Stromal cell of bone marrow (primary cell): ENCODE measurements around the gene LTC4S.

ENCODE experiments used
- DNase-seq: peaks from one replicate; pipeline ENCODE4 v3.0.0-alpha.2; 2012; ENCODE audit warnings: low read depth

The LTC4S gene

GRCh38 chr5:179795863-179796833 lies 2.4 kb downstream of the LTC4S start:
- peak; percentile 54 for DNase-seq

DNA sequence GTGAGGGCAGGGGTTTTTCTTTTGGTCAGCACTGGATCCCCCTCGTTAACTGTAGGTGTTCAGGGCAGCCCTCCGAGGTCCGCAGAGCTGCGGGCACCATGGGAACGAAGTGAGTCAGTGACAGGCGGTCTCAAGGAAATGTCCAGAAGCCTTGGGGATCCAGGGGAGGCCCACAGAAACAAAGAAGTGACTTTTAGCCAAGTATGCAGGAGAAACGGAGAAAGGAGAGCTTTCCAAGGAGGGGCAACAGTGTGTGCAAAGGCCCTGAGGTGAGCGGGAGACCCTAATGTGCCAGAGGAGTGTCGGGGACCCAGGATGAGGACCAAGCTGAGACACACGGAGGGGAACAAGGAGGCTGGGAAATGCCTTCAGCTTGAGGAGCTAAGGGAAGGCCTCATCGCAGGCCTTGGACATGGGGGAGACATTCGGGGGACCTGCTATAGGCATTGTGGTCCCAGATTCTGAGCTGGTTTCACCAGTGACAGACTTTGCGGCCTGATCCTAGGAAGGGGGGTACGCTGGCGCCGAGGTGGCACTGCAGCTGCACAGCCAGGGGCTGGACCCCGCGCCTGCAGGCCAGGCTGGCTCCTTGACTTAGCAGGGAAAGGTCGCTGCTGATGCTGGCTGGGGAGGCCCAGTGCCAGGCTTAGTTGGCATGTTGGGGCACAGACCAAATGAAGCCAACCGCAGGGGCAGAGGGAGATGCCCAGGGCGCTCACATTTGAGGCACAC lies 3.3 kb downstream of the LTC4S start:
- DNase-seq: no peak

DNA sequence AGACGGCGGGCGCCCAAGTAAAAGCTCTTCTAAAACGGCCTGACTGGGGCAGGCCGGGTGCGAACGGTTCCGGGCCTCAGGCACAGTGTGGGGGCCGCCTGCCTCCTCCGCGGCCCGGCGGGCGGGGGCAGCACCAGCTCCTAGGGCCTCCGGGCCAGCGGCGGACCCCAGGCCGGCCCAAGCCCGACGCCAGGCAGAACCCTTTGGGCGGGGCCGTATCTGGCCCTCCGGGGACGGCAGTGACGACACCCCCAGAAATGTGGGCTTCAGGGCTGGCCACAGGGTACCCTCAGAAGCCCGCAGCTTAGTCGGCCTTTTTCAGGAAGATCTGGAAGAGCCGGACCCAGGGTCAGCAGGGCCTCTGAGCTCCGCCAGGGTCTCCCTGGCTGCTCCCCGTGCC lies 4.0 kb downstream of the LTC4S start:
- DNase-seq: no peak

- no peak for DNase-seq
Observed at GRCh38 chr5:179798144-179798770, 4.5 kb downstream of the LTC4S start.

DNA sequence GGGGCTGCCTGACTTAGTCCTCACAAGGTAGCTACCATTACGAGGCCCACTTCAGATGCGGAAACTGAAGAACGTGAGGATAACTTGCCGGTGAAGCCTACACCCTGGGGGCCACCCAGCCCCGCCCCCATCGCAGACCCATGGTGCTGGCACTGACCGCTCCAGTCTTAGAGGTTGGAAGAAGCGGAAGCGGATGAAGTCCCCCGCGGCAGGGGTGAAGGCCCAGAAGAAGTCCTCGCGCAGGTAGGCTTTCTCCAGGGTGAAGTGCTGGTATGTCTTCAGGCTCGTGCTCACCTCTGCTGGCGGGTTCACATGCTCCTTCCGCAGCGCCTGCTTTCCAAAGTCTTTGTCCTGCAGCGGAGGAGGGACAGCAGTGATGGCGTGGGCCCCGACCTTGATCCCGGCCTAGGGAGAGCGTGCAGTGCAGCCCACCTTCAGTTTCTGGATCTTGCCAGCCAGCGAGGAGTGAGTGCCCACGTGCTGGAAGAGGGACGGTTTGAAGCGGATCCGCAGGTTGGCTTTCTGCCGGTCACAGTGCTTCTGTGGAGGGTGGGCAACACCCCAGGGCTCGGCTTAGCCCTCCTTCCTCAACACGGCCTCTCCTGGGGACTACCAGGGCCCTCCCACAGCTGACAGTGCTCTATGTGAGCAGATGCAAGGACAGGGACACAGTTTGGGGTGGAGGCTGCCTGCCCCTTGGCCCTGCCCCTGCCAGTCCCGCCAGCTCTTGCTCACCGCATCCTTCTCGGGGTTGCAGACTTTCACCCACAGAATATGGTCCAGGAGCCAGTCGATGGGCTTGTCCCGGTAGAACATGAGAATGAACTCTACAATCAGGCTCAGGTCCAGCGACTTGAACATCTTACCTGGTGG lies 5.2 kb downstream of the LTC4S start:
- no peak for DNase-seq

DNA sequence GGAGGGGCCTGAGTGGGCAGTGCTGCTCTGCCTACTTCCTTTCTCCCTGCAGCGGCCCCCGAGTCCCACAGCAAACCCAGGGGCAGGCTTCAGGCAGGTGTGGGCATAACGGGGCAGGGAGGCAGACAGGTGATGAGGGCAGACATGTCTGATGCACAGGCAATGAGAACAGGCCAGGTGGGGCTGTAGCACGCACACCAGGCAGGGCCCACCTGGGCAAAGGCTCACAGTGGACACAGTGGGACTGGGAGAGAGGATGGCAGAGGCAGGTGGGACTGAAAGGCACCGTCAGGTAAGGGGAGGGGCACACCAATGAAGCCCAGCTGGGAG lies 5.8 kb downstream of the LTC4S start:
- no peak for DNase-seq

GRCh38 chr5:179800071-179800695 lies 6.4 kb downstream of the LTC4S start:
- DNase-seq: no peak

DNA sequence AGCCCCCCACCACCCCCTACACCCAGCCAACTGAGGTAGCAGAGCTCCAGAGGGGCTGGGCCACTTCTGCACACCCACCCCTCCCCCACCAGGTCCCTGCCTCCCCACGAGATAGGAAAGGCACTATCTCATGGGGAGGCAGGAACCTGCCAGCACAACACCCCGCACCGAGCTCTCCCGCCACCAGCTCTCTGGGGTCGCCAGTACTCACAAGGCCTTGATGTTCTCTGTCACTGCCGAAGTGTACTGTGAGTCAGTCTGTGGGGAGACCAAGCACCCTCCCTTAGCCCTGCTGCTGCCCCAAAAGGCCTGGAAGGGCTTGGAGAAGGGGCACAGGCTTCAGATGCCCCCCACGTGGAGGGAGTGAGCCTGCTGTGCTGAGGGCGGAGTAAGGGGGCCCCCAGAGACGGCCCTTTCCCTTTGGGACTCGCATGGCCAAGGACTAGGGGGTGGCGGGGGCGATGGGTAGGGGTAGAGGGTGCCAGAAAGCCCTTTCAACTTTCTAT lies 7.0 kb downstream of the LTC4S start:
- no peak for DNase-seq

DNA sequence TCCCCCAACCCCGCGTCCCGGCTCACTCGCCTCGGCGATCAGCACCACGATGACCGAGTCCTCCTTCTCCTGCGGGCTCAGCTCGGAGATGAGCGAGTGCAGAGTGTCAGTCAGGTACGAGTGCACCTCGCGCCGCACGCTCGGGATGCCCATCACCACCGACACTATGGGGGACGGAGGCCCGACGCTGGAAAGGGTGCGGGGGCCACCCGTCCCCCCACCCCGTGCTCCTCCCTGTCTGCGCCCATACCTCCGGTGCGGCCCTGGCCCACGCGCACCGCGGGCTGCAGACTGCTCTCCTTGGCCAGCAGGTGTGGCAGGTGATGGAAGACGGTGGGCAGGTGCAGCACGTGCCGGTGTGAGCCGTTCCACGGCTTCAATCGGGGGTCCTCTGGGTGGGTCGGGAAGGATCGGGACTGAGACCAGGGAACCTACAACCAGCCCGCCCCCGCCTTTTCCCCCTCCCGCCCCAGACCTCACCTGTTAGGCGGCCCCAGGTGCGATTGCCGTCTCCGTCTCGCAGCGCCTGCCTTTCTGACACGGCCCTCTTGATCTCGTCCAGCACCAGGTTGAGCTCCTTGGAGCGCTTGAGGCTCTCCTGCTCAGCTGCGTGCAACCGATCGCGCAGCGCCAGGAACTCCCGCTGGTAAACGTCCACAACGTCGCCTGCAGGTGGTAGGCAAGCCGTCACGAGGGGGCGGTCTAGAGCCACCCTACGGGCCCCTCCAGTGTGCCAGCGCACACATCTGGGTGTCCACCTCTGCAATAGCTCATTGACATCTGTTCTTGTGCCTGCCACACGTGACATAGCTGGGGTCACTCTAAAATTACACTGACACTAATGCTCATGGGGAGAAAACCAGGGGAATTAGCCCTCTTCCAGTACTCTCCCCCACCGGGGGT lies 7.8 kb downstream of the LTC4S start:
- DNase-seq: no peak

- no peak for DNase-seq
Observed at GRCh38 chr5:179802207-179802883, 8.6 kb downstream of the LTC4S start.

DNA sequence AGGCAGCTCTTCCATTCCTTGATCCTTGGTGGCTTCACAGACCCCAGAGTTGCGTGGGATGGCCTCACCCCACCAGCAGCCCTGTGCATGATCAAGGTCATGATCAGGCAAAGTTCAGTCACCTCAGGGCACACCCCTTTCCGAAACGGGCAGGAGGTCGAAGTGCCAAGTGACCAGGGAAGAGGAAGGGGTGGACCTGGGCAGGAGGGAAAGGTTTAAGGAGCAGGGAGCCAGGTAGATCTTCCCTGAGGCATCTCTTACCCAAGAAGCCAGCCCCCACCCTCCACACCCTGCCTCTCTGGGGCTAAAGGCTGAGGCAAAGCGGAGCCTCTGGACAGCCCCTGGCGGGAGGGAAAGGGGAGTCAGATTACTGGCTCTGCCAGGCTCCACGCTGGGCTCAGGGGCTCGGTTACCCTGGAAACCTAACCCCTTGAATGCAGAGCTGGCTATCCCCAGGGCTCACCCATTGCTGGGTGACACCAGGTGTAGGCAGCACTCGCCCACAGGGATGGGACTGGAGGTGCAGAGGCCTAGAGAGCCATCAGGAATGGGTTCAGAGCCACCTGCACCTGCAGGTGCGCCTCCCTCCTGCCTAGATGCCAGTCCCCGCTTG lies 9.3 kb downstream of the LTC4S start:
- no peak for DNase-seq

- DNase-seq: no peak
Observed at GRCh38 chr5:179803651-179804554, 10.1 kb downstream of the LTC4S start.

DNA sequence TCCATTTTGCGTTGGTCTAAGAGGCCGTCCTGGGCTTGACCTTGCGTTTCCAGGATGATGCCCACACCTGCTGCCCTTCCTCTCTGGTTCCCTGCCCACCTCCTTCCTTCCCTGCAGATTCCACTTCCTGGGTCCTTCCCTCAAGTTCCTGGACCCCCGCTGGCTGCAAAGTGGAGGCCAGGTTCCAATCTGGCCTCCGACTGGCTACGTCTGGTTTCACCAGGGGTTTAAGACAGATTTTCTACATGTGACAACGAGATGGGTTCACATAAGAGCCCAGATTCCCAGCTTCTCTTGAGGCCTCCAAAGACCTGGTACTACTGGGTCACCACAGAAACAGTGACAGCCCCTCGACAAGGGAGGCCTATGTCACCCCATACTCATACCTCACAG lies 10.8 kb downstream of the LTC4S start:
- DNase-seq: no peak

GRCh38 chr5:179805070-179805528 lies 11.3 kb downstream of the LTC4S start:
- no peak for DNase-seq

DNA sequence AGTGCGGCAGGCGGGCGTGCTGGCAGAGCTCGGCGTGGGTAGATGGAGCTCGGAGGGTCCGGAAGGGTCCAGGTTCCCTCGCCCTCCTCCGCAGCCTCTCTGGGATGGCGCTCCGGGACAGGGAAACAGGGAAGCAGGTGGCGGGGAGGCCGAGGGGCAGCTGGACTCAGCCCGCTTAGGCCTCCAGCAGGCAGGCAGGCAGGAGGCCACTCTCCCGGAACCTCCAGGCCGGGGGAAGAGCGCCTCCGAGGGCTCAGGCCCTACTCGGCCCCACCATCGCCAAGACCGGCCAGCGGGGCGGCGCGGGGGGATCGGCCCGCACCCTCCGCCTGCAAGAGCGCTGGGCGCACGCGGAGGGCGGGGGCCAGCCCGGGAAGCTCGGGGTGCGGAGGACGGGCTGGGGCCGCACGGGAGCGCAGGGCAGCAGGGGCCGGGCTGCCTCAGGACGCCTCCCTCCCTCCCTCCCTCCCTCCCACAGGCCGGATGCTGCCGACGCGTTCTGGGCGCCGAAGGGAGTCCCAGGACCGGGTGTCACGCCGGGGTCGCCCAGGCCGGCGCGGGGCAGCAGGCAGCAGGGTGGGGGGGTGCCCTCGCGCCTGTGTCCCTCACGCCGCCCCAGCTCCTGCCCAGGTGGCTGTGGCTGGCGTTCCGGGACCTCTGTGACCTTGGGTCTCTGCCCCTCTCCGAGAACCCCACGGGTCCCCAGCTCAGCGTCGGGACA lies 11.9 kb downstream of the LTC4S start:
- DNase-seq: no peak

DNA sequence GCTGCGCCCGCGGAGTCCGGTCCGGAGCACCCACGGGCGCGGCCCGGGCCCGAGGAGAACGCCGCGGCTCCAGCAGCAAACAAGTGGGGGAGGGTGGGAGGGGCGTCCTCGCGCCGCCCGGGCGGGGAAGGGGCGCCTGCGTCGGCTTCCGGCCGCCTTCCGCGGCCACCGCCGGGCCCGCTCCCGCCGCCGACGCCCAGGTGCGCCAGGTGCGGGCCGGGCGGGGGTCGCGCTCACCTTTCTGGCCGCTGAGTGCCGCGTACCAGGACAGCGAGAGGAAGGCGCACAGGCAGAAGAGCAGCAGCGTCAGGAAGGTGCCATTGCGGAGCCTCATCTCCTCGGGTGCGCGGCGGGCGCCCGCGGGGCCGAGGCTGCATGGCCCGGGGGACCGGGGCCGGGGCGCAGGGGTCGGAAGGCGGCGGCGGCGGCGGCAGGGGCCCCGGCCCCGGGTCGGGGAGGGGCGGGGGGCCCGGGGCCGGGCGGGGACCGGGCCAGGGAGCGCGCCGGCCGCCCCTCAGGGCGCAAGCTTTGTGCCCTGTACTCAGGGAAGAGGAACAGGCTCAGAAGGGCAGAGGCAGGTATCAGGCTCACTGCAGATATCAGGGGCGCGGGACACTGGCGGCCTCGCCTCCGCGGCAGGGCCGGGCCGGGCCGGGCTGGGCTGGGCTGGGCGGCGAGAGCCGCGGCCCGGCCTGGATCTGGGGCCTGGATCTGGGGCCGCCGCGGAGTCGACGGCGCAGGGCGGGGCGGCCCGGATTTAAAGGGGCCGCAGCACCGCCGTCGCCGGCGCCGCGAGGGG lies 12.7 kb downstream of the LTC4S start, which contains the start of gene MGAT4B:
Gene MGAT4B (minus strand): TSS at position 617 of the 799 bp plus-strand sequence. CDS start 283 bp downstream, at position 334.
- peak; percentile 63 for DNase-seq
